Measurements from ENCODE around the gene SUSD1.

Gene SUSD1

GRCh38 chr9:112094948-112095681, 80.0 kb downstream of the SUSD1 start:
- no peak overlapping the region for H3K27ac ChIP-seq
- TF ChIP-seq CTCF (IDR thresholded peaks at IDR 0.05): no peak
- TF ChIP-seq ZFX (IDR thresholded peaks at IDR 0.05; ENCODE audit: borderline replicate concordance): no peak

- H3K27ac ChIP-seq: no peak overlapping the region
- TF ChIP-seq ZFX (IDR thresholded peaks at IDR 0.05; ENCODE audit: borderline replicate concordance) (no peak), CTCF (IDR thresholded peaks at IDR 0.05) (no peak)
These were observed 80.9 kb downstream of the SUSD1 start for GRCh38 chr9:112094241-112094640.

GRCh38 chr9:112093870-112094216, 81.3 kb downstream of the SUSD1 start:
- H3K27ac ChIP-seq: no peak overlapping the region
- no peak for TF ChIP-seq ZFX (IDR thresholded peaks at IDR 0.05; ENCODE audit: borderline replicate concordance)
- TF ChIP-seq CTCF (IDR thresholded peaks at IDR 0.05): no peak

- no peak overlapping the region for H3K27ac ChIP-seq
- TF ChIP-seq ZFX (IDR thresholded peaks at IDR 0.05; ENCODE audit: borderline replicate concordance) (no peak), CTCF (IDR thresholded peaks at IDR 0.05) (no peak)
These were observed 81.8 kb downstream of the SUSD1 start for GRCh38 chr9:112093147-112093869.

GRCh38 chr9:112091810-112092209, 83.3 kb downstream of the SUSD1 start:
- no peak for TF ChIP-seq ZFX (IDR thresholded peaks at IDR 0.05; ENCODE audit: borderline replicate concordance)
- TF ChIP-seq CTCF (IDR thresholded peaks at IDR 0.05): peak; percentile 49
- H3K27ac ChIP-seq: no peak overlapping the region

GRCh38 chr9:112087506-112087905, 87.6 kb downstream of the SUSD1 start:
- TF ChIP-seq CTCF (IDR thresholded peaks at IDR 0.05): no peak
- TF ChIP-seq ZFX (IDR thresholded peaks at IDR 0.05; ENCODE audit: borderline replicate concordance): no peak

GRCh38 chr9:112086627-112087026, 88.5 kb downstream of the SUSD1 start:
- TF ChIP-seq ZFX (IDR thresholded peaks at IDR 0.05; ENCODE audit: borderline replicate concordance) (no peak), CTCF (IDR thresholded peaks at IDR 0.05) (peak; percentile 52)
- no peak overlapping the region for H3K27ac ChIP-seq

More at GRCh38 chr9:112087506-112087905, 87.6 kb downstream of the SUSD1 start:
- H3K27ac ChIP-seq: no peak overlapping the region
